GM18499 (cell line): ENCODE data around the gene CCSER1.
"Not testable (repeated sequence)": the region's sequence is repeated elsewhere in the genome, so short reads cannot be mapped to it uniquely, and the experiment has no call there.

Experiments
- ATAC-seq: cut with Tn5 transposase; IDR thresholded peaks from one replicate; pipeline ENCODE4 v1.9.1; 2021; ENCODE audit warnings: moderate number of reproducible peaks; ENCODE audit not compliant: insufficient read depth, unreplicated experiment

The CCSER1 gene

GRCh38 chr4:90281541-90282355 is 154.6 kb downstream of the CCSER1 start:
- ATAC-seq = no peak

- no peak for ATAC-seq
Measured at GRCh38 chr4:90290345-90290744, 163.2 kb downstream of the CCSER1 start.

GRCh38 chr4:90292438-90292837 is 165.2 kb downstream of the CCSER1 start:
- ATAC-seq = no peak

GRCh38 chr4:90293320-90293719 is 166.1 kb downstream of the CCSER1 start:
- ATAC-seq = no peak

- no peak for ATAC-seq
Measured at GRCh38 chr4:90299373-90299772, 172.2 kb downstream of the CCSER1 start.

GRCh38 chr4:90306810-90307209 is 179.6 kb downstream of the CCSER1 start:
- ATAC-seq = no peak

GRCh38 chr4:90317140-90317539 is 189.9 kb downstream of the CCSER1 start:
- ATAC-seq = not testable (repeated sequence)

- ATAC-seq = no peak
Measured at GRCh38 chr4:90317785-90318184, 190.6 kb downstream of the CCSER1 start.

GRCh38 chr4:90318193-90318592 is 191.0 kb downstream of the CCSER1 start:
- no peak for ATAC-seq

- ATAC-seq = no peak
Measured at GRCh38 chr4:90328558-90328957, 201.4 kb downstream of the CCSER1 start.

GRCh38 chr4:90330546-90330945 is 203.4 kb downstream of the CCSER1 start:
- no peak for ATAC-seq

- no peak for ATAC-seq
Measured at GRCh38 chr4:90345549-90346215, 218.5 kb downstream of the CCSER1 start.

- ATAC-seq = no peak
Measured at GRCh38 chr4:90349636-90350035, 222.4 kb downstream of the CCSER1 start.

GRCh38 chr4:90357117-90357710 is 230.0 kb downstream of the CCSER1 start:
- ATAC-seq = no peak

- ATAC-seq = no peak
Measured at GRCh38 chr4:90375081-90375480, 247.9 kb downstream of the CCSER1 start.

- ATAC-seq = no peak
Measured at GRCh38 chr4:90393215-90393614, 266.0 kb downstream of the CCSER1 start.

GRCh38 chr4:90403781-90404180 is 276.6 kb downstream of the CCSER1 start:
- no peak for ATAC-seq

GRCh38 chr4:90407897-90408296 is 280.7 kb downstream of the CCSER1 start:
- ATAC-seq = not testable (repeated sequence)

GRCh38 chr4:90412786-90413185 is 285.6 kb downstream of the CCSER1 start:
- ATAC-seq = not testable (repeated sequence)

- ATAC-seq = no peak
Measured at GRCh38 chr4:90415116-90415515, 287.9 kb downstream of the CCSER1 start.

- ATAC-seq = peak; percentile 89
Measured at GRCh38 chr4:90419124-90419711, 292.0 kb downstream of the CCSER1 start.
